Activated T-cell treated with anti-CD3 and anti-CD28 coated beads for 48 hours (primary cell): ENCODE results near the gene CHRM1.
"Not testable (repeated sequence)": the region's sequence is repeated elsewhere in the genome, so short reads cannot be mapped to it uniquely, and the experiment has no call there.

Source experiments
- DNase-seq: peaks from one replicate; pipeline ENCODE4 v3.0.0-alpha.2; 2020; ENCODE audit warnings: low read depth

Gene CHRM1, protein sequence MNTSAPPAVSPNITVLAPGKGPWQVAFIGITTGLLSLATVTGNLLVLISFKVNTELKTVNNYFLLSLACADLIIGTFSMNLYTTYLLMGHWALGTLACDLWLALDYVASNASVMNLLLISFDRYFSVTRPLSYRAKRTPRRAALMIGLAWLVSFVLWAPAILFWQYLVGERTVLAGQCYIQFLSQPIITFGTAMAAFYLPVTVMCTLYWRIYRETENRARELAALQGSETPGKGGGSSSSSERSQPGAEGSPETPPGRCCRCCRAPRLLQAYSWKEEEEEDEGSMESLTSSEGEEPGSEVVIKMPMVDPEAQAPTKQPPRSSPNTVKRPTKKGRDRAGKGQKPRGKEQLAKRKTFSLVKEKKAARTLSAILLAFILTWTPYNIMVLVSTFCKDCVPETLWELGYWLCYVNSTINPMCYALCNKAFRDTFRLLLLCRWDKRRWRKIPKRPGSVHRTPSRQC

DNA sequence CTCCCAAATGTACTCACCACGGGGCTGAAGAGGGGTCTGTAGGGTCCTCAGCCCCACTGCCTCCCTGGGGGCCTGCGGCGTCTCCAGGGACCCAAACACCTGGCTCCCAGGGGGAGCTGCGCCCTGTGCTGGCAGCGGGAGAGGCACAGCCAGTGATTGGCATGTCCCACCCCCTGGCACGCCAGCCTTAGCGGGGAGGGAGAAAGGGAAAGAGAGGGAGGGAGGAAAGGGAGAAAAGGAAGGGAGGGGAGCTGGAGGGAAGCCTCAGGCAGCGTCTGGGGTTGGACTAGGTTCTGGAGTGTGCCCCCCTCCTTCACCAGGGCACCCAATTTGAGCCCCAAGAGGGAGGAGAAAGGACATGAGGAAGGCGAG is at the start of gene CHRM1:
CHRM1 (minus strand) TSS at position 163 of the 372 bp plus-strand sequence. CDS start 10,263 bp downstream, outside the sequence.
- DNase-seq, result no peak

DNA sequence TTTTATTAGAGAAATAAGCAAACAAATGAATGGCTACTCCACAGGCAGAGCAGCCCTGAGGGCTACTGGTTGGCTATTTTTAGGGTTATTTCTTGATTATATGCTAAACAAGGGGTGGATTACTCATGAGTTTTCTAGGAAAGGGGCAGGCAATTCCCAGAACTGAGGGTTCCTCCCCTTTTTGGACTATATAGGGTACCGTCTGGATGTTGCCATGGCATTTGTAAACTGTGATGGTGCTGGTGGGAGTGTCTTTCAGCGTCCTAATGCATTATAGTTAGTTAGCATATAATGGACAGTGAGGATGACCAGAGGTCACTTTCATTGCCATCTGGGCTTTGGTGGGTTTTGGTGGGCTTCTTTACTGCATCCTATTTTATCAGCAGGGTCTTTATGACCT is 44.4 kb upstream of the CHRM1 start:
- no peak for DNase-seq

DNA sequence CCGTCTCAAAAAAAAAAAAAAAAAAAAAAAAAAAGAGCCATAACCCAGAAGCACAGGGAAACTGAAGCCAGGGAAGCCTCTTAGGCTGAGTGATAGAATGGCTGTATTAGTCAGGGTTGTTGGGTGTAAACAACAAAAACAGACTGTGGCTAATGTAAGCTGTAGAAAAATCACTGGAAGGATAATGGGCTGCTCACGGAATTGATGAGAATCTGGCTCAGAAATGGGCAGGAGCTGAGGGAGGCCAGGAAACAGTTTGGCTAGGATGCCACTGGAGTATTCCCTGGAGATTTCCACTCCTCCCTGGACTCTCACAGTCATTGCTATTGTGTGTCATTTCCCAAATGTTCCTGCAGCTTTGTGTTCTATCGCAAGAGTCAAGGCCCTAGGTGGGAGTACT is 41.2 kb upstream of the CHRM1 start:
- no peak for DNase-seq

DNA sequence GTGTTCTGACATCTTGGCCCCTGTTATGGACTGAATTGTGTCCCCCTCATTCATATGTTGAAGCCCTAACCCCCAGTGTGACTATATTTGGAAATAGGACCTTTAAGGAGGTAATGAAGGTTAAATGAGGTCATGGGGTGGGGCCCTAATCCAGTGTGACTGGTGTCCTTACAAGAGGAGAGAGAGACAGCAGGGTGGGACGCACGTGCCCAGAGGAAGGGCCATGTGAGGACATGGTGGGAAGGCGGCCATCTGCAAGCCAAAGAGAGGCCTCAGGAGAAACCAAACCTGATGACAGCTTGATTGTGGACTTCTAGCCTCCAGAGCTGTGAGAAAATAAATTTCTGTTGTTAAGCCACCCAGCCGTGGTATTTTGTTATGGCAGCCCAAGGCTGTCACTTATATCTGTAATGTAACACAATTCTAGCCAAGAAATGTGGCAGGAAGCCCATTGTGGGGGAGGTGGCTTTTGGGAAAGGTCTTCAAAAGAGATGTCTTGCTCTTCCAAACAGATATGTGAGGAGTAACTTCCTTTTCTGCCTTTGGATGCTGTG is 39.9 kb upstream of the CHRM1 start:
- no peak for DNase-seq

DNA sequence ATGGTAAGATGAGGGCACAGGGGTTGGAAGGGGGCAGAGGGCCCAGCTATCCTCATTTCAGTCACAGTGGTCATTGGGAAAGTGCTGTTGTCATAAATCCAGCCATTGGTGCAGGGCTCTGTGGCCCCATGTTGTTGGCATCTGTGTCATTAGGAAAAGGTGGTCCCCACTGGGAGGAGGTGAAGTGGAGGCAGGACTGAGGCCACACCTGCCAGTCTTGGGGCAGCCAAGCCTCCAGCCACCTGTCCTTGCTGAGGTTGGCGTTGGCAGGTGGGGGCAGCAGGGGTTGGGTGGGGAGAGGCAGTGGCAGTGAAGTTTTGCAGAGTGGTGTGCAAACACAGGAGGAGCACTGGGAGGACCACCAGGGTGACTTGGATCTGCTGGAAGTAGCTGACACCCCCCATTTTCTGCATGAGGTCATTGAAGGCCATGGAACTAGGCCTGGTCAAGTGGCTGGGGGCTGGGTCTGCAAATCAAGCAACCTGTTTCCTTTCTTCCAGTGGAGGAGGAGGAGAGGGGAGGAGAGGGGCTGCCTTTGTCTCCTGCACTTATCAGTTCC is 38.3 kb upstream of the CHRM1 start:
- no peak for DNase-seq

DNA sequence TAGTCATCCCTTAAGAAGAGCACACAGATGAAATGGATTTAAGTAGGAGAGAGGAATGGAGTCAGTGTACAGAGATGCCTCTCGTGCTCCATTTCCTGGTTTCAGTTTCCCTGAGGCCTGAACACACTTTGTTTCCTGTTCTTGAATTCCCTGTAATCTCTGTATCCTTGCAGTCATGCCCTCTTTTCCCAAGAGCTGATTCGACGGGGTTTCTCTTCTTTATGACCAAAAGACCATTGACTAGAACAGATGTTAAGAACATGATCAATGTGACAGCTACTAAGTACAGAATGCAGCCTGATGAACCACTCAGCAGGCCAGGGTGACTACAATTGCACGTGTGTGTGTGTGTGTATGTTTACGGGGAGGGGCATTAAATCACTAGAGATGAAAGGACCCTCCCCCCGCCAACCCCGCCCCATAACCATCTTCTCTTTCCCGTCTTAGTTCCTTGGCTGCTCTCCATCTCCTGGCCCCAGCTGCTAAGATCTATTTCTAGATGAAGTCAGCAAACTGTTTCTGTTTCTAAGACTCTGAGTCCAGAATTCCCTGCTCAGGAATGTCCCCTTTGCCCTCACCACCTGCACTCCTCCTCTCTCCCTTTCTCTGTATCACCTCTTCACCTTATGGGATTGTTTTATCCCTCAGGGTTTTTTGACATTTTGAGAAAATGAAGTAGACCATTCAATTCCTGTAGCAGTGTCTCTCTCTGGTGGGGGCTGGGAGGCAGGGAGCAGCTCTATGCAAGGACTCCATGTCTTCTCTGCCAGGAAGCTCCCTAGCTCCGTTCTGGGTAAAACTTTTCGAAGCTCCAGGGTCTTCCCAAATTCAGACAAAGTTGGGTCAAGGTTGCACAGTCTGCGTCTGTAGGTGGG is 37.6 kb upstream of the CHRM1 start:
- no peak for DNase-seq

DNA sequence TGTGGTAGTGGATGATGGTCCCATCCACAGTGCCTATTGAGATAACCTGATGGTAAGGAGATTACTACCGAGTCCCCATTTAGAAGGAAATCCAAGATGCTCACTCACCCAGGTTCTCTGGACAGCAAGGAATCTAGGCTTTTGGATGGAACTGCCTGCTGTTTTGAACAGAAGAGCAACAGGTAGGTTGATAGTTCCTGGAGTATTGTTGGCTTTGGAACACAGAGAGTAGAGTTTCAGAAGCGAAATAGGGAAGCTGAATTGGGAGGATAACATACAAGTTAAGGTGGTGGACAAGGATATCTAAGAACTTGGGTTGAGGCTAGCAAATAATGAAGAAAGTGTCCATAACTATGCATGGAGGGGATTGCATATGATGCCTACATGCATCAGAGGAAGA is 36.0 kb upstream of the CHRM1 start:
- no peak for DNase-seq

DNA sequence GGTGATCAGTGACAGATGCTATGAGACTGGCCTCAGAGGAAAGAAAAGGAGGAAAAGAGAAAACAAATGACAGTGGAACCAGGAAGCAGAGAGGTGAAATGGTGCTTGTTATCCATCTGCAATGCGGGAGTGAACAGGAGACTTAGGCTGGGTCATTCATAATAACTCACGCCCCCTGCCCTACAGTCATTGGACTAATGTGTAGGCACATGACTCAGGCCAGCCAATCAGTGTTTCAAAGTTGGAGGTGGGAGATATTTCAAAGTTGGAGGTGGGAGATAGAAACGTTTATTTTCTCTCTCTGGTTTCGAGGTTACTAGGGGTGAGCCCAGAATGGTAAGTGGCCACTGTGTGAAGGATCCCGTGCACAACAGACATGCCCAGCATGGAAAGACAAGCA is 33.3 kb upstream of the CHRM1 start:
- DNase-seq, result no peak

DNA sequence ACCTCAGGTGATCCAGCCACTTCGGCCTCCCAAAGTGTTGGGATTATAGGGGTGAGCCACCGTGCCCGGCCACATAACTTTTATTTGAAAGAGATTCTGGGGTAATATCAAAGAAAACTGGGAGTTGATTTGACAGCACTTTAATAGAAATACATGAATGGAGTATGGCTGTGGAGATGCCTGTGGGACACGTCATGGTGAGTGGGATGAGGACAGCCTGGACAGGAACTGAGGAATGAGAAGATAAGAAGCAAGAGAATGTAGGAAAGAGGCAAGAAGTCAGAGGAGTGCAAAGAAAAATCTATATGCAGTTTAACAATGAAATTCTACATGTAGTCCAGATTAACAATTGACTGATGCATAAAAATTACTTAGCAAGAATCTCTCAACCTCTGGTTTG is 32.6 kb upstream of the CHRM1 start:
- DNase-seq, result no peak

DNA sequence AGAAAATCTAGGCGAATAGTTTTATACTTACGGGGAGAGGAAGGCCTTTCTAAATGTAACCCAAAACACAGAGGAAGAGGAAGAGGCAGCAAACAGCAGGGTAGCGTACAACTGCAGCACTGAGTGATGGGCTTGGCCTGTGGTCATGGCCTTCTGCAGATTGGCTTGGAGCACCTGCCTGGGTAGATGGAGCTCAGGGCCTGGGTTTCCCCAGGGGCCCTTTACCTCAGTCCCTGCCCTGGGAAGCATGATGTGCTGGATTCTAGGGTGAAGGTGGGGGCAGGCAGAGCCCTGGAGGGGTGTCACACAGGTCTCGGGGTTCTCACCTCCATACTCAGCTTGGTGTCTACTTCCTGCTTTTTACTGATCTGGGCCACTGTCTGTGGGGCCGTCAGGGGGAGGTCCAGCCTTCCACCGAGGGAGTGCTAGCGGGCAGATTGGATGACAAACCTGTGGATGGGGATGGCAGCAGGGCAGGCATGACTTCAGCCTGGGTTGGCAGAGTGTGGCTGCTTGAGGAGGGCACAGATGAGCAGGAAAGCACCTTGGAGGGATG is 27.7 kb upstream of the CHRM1 start:
- DNase-seq, result no peak

DNA sequence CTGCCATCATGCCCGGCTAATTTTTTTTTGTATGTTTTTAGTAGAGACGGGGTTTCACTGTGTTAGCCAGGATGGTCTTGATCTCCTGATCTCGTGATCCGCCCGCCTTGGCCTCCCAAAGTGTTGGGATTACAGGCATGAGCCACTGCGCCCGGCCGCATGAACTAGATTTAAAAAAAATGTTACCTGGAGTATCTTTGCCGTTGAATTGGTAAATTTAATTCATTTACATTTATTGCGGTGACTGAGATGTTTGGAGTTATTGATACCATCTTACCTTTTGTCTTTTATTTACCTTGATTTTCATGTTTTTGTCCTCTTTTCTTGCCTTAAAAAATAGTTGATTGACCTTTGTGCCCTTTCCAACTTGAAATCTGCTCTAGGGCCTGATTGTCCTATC is 24.4 kb upstream of the CHRM1 start:
- not testable (repeated sequence) for DNase-seq

DNA sequence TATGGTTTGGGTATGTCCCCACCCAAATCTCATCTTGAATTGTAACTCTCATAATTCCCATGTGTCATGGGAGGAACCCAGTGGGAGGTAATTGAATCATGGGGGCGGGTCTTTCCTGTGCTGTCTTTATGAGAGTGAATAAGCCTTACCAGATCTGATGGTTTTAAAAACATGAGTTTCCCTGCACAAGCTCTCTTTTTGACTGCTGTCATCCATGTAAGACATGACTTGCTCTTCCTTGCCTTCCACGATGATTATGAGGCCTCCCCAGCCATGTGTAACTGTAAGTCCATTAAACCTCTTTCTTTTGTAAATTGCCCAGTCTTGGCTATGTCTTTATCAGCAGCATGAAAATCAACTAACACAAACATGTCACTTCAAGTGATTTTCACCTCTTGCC is 16.4 kb upstream of the CHRM1 start:
- DNase-seq, result not testable (repeated sequence)

DNA sequence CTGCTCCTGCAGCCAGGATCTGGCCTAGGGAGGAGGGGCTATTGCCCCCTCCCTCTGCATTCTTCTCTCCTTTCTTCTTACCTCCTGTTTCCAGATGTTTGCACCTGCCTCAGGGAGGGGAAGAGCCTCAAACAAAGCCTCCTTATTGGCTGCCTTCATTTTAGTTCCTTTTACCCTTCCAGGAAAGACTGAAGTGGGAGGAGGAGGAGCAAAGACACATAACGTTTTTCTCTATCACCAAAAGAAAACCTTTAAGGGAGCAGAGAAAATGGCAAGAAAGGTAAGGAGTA is 13.3 kb upstream of the CHRM1 start:
- no peak for DNase-seq

DNA sequence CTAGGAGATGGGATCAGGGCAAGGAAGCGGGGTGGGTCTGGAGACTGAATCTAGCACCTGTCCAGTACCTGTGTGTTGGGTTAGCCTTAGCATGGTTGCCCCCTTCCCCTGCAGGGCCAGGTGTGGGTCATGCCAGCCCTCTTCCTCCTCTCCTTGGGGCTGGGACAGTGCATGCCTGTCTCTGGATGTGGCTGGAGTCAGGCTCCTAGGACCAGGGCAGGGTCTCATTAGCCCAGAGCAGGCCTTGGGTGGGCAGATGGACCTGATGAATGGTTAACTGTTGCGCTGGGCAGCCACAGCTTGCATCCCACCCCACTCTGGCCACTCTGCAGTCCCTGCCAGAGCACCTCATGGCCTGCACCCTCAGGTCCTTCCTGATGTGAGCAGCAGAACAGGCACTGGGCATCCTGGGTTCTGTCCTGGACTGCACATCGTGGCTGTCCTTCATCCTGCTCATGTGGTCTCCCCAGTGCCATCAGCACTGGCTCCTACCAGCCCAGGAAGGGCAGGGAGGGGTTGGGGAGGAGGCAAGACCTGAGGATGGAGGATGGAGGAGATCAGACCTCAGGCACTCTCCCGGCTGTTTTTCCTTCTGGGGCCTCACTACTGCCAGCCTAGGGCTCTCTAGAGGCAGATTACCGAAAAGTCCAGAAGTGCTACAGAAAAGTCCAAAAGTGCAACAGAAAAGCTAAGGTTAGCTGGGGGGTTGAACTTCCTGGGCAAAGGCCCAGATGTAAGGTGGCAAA is 12.8 kb upstream of the CHRM1 start:
- DNase-seq, result no peak

DNA sequence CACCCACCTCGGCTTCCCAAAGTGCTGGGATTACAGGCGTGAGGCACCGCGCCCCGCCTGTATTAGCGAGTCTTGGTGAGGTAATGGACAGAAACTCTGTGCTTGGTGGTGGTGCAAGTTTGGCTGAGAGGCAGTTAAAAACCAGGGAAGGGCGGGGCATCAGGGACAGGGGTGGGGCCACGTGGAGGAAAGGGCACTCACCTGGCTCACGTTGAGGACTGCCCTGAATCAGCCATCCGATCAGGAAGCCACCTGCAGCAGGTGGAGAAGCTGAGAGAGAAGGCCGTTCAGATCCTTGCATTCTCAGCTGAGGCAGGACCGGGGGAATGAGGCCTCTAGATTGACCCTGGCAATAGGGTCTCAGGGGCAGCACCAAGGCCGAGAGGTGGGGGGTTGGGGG is 12.1 kb upstream of the CHRM1 start:
- no peak for DNase-seq

DNA sequence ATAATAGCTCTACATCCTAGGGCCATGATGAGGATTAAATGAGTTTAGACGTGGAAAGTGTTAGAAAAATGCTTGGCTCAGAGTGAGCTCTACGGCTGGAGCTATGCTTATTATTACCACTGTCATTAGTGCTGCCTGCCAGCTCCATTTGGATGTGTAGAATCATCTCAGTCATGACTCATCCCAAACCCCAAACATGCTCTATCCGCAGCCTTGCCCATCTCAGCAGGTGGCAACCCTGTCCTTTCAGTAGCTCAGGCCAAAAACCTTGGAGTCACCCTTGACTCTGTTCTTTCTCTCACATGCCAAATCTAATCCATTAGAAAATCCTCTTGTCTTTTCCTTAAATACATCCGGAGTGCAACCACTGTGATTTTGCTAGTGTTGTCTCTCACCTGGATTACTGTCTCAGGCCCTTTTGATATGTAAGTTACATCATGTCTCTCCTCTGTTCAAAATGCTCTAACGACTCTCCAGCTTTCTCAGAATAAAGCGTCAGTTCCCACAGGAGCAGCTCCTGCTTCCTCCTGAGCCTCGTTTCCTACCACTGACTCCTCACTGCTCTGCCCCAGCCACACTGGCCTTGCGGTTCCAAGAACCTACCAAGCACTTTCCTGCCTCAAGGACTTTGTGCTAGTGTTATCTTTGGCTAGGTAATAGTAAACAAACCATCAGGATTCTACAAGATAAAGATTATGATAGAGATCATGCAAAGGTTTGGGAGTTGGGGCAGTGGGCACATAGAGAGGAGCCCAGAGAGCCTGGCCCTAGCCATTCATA is 10.5 kb upstream of the CHRM1 start:
- DNase-seq, result no peak

DNA sequence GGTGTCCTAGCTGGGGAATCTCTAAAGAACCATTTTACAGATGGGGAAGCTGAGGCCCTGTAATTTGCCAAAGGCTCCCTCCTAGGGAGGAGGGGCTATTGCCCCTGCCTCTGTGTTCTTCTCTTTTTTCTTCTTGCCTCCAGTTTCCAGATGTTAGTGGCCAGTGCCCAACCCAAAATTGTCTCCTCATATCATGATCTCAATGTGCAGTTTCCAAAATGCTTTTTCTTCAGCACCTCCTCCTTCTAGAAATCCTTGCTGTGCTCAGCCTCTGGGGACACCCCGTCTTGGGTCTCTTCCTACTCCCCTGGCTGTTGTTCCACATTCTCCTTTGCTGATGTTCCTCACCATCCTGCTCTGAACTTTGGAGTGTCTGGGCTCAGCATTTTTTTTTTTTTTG is 9.5 kb upstream of the CHRM1 start:
- DNase-seq, result no peak

DNA sequence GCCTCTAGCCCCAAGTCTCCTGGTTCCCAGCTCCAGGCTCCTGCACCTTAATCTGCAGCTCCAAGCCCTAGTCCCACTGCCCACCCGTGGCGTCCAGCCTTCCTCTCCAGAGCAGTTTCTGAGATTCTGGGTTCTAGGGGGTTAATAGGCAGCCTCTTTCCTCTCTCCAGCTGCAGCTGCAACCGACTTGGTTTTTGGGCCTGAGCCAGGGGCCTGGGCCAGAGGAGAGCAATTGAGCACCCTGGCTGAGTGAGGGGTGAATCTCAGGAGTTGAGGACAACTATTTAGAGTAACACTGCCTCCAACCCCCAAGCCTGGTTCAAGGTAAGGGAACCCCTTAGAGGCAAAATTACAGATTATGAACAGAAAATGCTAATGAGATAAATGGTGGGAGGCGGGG is 9.0 kb upstream of the CHRM1 start:
- no peak for DNase-seq

DNA sequence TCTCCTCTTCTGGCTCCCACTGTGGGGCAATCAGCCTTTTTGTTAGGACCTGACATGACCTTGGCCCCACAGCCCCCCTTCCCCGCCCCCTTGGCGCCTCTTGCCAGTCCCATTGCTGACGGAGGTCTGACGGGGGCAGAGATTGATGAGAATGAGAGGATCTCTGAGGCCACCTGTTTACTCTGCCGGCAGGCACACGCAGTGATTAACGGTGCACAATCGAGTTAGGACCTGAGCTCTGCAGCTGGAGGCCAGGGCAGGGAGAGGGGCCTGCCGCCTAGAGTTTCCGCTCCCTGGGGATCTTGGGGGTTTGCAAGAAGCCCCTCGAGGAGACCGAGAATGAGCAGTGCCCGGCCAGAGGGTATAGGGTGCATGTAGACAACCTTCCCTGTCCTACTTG is 6.8 kb upstream of the CHRM1 start:
- DNase-seq, result no peak

DNA sequence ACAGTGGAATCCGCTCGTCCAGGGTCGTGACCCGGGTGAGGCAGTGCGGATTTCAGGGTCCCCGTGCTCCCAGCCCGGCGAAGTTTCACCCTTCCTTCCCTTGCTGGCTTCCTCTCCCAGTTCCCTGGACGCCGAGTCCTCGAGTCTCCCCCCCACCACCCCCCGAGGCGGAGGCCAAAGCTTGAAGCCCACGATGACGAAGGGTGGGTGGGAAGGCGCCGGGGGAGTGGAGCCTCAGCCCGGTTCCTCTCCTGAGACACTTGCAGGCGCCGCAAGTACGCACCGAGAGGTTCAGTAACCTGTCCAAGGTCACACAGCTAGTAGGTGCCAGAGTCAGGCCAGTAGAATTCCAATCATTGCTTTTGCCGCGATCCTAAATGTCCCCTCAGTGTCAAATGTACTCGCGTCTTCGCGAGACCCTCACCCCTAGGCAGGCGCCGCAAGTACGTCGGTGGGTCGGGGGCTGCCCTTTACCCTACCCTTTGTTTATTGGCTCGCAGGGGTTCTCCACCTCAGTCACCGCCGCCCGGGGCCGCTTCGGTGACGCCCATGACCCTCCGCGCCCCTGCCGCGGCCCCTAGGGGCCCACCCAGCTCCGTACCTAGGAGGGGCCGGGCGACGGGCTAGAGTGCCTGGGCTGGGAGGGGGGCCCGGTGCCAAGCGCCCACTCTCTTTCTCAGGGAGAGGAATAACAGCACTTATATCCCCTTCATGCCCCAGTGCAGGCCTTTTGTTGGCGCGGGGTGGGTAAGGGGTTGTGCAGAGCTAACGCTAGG is 5.7 kb upstream of the CHRM1 start:
- no peak for DNase-seq
